Dedifferentiated amniotic fluid mesenchymal stem cell (primary cell): ENCODE results near the gene ELOB.

Experiments
- DNase-seq: peaks from one replicate; pipeline ENCODE4 v3.0.0-alpha.2; 2016; ENCODE audit errors: extremely low spot score

Gene ELOB

DNA sequence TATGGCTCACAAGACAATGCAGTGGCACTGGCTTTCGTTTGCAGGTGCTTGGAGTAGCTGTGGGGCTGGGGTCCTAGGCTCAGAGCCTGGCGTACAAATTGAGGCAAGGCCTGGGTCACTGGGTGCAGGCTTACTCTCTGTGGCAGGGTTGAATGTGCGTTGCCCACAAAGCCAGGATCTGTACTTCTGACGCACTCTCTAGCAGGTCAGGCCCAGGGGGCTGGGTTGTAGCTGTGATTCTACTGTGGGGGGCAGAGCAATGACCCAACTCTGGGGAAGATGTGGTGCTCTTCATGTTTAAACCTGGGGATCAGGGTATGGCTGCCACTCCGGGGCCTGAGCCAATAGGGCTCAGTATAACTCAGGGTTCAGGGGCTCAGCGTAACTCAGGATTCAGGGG is 33.6 kb upstream of the ELOB start:
- DNase-seq, result no peak

DNA sequence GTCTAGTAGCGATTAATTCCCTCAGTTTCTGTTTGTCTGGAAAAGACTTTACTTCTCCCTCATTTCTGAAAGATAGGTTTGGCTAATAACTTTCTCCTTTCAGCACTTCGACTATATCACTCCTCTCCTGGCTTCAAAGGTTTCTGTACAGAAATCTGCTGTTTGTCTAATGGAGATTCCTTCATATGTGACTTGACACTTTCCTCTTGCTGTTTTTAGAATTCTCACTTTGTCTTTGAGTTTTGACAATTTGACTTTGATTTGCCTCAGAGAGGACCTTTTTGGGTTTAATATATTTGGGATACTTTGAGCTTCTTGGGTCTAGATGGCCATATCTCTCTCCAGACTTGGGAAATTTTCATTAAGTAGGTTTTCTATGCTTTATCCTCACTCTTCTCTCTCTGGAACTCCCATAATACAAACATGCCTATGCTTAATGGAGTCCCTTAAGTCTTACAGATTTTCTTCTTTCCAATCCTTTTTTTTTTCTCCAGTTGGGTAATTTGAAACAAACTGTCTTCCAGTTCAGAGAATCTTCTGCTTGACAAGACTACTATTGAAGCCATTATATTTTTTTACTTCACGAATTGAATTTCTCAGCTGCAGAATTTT is 32.2 kb upstream of the ELOB start:
- DNase-seq, result no peak

- no peak for DNase-seq
These were observed 31.1 kb upstream of the ELOB start for GRCh38 chr16:2808181-2808580.

DNA sequence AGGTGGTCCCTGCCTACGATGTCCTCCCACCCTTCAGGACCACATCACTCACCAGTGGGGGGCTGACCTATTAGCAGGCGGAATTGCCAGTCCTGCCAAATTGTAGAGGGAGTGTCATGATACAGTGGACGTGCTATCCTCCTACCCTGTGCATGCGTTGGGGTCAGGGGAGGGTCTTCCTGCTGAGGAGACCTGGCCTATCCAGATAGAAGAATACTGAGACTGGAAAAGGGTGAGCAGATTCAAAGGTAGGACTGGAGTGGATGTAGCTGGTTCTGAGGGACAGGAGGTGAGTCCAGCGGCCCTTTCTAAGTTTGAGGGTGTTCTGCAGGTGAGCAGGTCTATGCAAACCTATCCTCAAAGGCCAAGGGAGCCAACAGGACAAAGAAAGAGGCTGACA is 29.2 kb upstream of the ELOB start:
- DNase-seq, result no peak

DNA sequence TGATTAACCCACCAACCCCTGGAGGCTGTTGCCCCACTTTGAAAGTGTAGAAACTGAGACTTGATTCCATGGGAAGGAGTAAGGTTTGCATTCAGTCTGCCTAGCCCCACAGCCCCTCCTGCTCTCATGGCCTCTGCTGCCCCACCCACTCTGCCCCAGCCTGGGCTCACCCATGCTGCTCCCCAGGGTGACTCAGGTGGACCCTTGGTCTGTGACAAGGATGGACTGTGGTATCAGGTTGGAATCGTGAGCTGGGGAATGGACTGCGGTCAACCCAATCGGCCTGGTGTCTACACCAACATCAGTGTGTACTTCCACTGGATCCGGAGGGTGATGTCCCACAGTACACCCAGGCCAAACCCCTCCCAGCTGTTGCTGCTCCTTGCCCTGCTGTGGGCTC is 27.6 kb upstream of the ELOB start:
- no peak for DNase-seq

DNA sequence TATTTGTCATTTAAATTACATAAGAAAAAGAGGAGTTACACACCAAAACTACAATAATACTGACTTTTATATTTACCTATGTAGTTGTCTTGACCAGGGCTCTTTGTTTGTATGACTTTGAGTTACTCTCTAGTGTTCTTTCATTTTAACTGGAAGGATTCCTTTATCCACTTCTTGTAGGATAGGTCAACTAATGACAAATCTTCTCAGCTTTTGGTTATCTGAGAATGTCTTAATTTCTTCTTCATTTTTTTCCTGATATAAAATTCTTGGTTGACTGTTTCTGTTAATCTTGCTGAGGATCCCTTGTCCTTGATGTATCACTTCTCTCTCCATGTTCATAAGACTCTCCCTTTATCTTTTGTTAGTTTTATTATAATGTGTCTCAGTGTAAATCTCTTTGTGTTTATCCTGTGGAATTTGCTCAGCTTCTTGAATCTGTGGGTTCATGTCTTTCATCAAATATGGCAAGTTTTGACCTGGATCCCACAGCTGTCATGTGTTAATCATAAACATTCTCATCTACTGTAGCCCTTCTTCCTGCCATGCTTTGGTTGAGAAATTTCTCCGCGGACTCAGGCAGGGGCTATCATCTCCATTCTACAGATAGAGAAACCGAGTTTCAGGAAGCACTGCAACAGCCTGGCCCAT is 26.6 kb upstream of the ELOB start:
- no peak for DNase-seq

DNA sequence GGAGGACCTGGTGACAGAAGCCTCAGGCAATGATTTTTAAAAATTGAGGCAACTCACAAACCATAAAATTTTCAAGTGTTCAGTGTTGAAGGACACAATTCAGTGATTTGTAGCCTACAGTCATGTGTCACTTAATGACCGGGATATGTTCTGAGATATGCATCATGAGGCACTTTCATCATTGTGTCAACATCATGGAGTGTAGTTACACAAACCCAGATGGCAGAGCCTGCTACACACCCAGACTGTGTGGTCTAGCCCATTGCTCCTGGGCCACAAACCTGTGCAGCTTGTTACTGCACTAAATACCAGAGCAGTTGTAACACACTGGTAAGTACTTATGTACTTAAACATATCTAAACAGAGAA is 22.8 kb upstream of the ELOB start:
- no peak for DNase-seq

- no peak for DNase-seq
These were observed 22.3 kb upstream of the ELOB start for GRCh38 chr16:2799205-2799858.

- DNase-seq, result no peak
These were observed 21.7 kb upstream of the ELOB start for GRCh38 chr16:2798723-2799204.

DNA sequence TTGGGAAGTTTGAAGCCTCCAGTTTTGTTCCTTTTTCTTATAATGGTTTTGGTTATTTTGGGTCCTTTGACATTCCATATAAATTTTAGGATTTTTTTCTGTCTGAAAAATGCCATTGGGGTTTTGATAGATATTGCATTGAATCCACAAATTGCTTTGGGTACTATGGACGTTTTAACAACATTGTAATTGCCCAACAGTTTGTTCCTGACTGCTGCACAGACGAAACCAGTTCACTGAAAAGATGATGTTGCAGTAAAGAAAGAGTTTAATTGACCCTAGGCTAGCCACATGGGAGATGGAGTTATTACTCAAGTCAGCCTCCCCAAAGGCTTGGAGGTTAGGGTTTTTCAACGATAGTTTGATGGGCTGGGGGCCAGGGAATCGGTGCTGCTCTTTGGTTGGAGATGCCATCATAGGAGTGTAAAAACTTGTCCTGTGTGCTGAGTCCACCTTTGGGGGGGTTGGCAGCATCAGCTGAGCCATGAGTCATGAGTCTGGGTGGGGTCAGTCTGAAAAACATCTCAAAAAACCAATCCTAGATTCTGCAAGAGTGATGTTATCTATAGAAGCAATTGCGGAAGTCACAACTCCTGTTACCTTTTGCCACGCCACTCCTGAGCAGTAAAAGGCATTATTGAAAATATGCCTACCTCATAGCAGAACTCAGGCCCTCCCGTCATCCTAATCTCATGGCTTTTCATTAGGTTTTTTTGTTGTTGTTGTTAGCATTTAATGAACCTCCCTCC is 18.5 kb upstream of the ELOB start:
- no peak for DNase-seq

- no peak for DNase-seq
These were observed 15.9 kb upstream of the ELOB start for GRCh38 chr16:2792940-2793339.

- no peak for DNase-seq
These were observed 14.1 kb upstream of the ELOB start for GRCh38 chr16:2791174-2791573.

DNA sequence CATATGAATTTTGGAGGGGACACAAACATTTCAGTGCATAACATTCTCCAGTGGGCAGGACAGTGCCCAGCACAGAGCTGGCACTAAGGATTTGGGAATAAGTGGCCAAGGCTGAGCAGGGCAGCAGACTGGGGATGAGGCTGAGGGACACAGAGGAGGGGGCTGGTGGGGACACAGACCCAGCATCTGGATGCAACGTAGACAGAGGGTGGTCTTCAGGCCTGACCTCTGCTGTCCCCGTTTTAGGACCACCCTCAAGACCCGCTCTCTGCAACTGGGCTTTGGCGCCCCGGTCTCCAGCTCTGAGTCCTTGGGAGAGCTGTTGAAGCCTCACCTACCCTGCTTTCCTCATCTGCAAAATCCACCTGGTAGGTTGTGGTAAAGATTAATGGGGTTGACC is 13.6 kb upstream of the ELOB start:
- no peak for DNase-seq

- no peak for DNase-seq
These were observed 10.9 kb upstream of the ELOB start for GRCh38 chr16:2787961-2788360.

GRCh38 chr16:2787406-2787805 is 10.3 kb upstream of the ELOB start, which contains the start of gene PRSS33:
TSS of gene PRSS33 (minus strand) at chr16:2787560. CDS start at chr16:2786547, 1,013 bp downstream.
- no peak for DNase-seq

- no peak for DNase-seq
These were observed 9.7 kb upstream of the ELOB start for GRCh38 chr16:2786826-2787151.

- no peak for DNase-seq
These were observed 9.2 kb upstream of the ELOB start for GRCh38 chr16:2786061-2786825.

DNA sequence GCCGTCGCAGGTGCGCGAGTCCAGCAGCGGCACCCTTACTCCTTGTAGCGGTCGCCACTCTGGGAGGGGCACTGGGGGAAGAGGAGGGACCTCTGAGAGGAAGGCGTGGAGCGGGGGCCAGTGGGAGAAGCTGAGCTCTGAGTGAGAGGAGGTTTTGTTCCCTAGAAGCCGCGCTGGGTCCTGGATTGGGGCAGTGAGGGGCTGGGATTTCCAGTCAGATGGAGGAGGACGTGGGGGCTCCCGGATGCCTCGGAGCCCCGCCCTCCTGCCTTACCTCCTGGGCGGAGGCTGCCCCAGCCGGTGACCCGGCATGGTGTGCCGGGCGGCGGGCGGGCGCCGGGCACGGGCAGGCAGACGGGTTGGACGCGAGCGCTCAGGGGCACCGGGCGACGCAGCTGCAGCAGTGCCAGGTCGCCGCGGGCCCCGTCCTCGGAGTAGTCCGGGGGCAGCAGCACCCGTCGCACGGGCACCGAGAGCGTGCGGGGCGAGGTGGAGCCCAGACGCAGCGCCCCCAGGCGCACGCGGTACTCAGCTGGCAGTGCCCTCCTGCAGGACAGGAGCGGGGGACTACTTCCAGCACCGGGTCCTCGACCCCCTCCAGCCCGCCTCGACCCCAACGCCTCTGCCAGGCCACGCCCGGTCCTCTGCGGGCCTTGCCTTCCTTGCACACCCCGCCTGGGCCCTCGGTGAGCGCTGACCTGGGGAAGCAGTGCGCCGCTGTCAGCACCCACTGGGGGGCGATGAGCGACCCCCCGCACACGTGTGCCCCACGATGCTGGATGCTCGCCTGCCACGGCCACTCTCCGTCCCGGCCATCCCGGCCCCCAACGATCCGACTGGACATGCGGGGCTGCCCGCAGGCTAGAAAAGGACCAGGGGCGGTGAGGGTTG is 8.3 kb upstream of the ELOB start:
- DNase-seq, result no peak

DNA sequence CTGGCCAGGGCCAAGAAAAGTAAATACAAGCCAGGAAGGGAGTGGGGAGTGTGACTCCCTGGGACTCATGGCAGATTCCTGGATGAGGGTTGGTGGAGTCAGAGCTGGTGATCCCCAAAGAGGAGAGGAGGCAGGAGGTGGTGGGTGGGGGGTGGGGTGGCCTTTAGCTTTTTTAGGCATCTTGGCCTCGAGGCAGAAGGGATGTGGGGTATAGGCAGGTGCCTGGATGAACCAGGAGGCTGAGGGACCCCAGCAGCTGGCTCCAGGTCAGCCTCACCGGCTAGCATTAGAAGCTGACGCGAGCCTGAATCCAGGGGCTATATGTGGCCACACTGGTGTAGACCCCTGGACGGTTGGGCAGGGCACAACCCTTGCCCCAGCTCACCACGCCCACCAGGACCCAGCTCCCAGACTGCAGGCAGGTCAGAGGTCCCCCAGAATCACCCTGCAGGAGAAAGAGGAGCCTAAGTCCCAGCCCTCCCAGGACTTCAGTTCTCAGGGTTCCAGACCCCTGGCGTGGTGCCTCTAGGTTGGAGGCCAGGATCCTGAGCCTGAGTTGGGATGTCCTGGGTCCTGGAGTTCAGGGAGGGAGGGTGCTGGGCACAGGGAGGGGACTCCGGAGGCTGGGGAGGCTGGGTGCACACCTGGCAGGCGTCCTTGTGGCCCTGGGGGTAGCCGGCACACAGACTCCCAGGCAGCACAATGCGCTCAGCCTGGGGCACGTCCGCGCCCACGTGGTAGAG is 7.4 kb upstream of the ELOB start:
- no peak for DNase-seq
